HEK293T (cell line): Measurements from ENCODE around the gene C4orf46.

ENCODE experiments used
- BHLHE40 ChIP-seq: fragments of 450-650 bp; IDR thresholded peaks from 2 replicates; pipeline ENCODE4 v1.6.1; 2016; ENCODE audit warnings: mild to moderate bottlenecking, moderate library complexity, borderline replicate concordance
- FOXA1 ChIP-seq: fragments of 450-650 bp; IDR thresholded peaks from 2 replicates; pipeline ENCODE4 v1.6.1; 2016; ENCODE audit warnings: mild to moderate bottlenecking
- FOXK2 ChIP-seq: fragments of 450-650 bp; IDR thresholded peaks from 2 replicates; pipeline ENCODE4 v1.6.1; 2016; ENCODE audit warnings: mild to moderate bottlenecking
- FOXM1 ChIP-seq: fragments of 450-650 bp; IDR thresholded peaks from 2 replicates; pipeline ENCODE4 v1.6.1; 2017; ENCODE audit warnings: mild to moderate bottlenecking, borderline replicate concordance
- SP1 ChIP-seq: fragments of 450-650 bp; IDR thresholded peaks from 2 replicates; pipeline ENCODE4 v1.6.1; 2017
- SUZ12 ChIP-seq: fragments of 450-650 bp; IDR thresholded peaks from 2 replicates; pipeline ENCODE4 v1.6.1; 2016; ENCODE audit warnings: mild to moderate bottlenecking
- TARDBP ChIP-seq: fragments of 450-650 bp; IDR thresholded peaks from 2 replicates; pipeline ENCODE4 v1.6.1; 2016
- ZNF384 ChIP-seq: fragments of 450-650 bp; IDR thresholded peaks from 2 replicates; pipeline ENCODE4 v1.6.1; 2016

DNA sequence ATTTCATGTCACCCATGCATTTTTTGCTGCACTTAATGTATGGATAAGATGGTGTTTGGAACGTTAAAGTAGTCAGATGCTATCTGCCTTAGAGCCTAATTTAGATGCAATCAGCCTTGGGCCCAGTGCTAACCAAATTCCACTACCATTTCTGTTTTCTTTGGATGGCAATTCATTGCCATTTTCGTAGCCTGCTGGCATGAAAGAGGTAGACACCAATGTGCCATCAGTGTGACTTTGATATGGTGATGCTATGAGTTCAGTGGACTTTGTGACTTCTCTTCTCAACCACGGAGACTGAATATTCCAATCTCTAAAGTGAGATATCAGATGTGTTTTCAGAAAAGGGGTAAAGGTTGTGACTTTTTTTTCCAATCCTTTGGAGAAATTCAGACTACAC lies 1.9 kb upstream of the C4orf46 start:
- TF ChIP-seq TARDBP: no peak
- TF ChIP-seq FOXA1: no peak
- no peak for TF ChIP-seq FOXK2
- TF ChIP-seq SUZ12: no peak
- no peak for TF ChIP-seq FOXM1
- TF ChIP-seq SP1: no peak
- no peak for TF ChIP-seq ZNF384
- no peak for TF ChIP-seq BHLHE40
